ENCODE data around the gene ISG20.

ISG20 gene

GRCh38 chr15:88654430-88655102 lies 15.8 kb downstream of the ISG20 start:
- DNase-seq (ENCODE audit: low spot score): no peak
- TF ChIP-seq CTCF (IDR thresholded peaks at IDR 0.05; ENCODE audit: extremely low read depth, insufficient read depth, missing control alignments): no peak
- in situ Hi-C loops (cut with MboI; ENCODE audit: low pct_unique_long_range_greater_than_20kb, low sequenced_read_pairs, unreplicated experiment): no loop called here

- in situ Hi-C loops (cut with MboI; ENCODE audit: low pct_unique_long_range_greater_than_20kb, low sequenced_read_pairs, unreplicated experiment): no loop called here
- no peak for TF ChIP-seq CTCF (IDR thresholded peaks at IDR 0.05; ENCODE audit: extremely low read depth, insufficient read depth, missing control alignments)
Measured at GRCh38 chr15:88655103-88655553, 16.3 kb downstream of the ISG20 start.

GRCh38 chr15:88655800-88656488 lies 17.1 kb downstream of the ISG20 start:
- no peak for TF ChIP-seq CTCF (IDR thresholded peaks at IDR 0.05; ENCODE audit: extremely low read depth, insufficient read depth, missing control alignments)
- no peak for DNase-seq (ENCODE audit: low spot score)
- in situ Hi-C loops (cut with MboI; ENCODE audit: low pct_unique_long_range_greater_than_20kb, low sequenced_read_pairs, unreplicated experiment): no loop called here

More at GRCh38 chr15:88655103-88655553, 16.3 kb downstream of the ISG20 start:
- no peak for DNase-seq (ENCODE audit: low spot score)

- peak; percentile 79 for DNase-seq (ENCODE audit: low spot score)
- TF ChIP-seq CTCF (IDR thresholded peaks at IDR 0.05; ENCODE audit: extremely low read depth, insufficient read depth, missing control alignments): no peak
- in situ Hi-C loops (cut with MboI; ENCODE audit: low pct_unique_long_range_greater_than_20kb, low sequenced_read_pairs, unreplicated experiment): no loop called here
Measured at GRCh38 chr15:88656760-88657221, 18.0 kb downstream of the ISG20 start.

GRCh38 chr15:88657326-88658069 lies 18.7 kb downstream of the ISG20 start:
- peak; percentile 56 for TF ChIP-seq CTCF (IDR thresholded peaks at IDR 0.05; ENCODE audit: extremely low read depth, insufficient read depth, missing control alignments)
- in situ Hi-C loops (cut with MboI; ENCODE audit: low pct_unique_long_range_greater_than_20kb, low sequenced_read_pairs, unreplicated experiment): no loop called here
- peak; percentile 54 for DNase-seq (ENCODE audit: low spot score)
